SU-DHL-6 (cell line): Measurements from ENCODE around the gene ST6GALNAC6.

ENCODE experiments used
- CTCF ChIP-seq: fragments of 200-600 bp; sonication (generic); IDR thresholded peaks from one replicate; pipeline ENCODE4 v1.5.1; 2017; ENCODE audit warnings: antibody characterized with exemption, mild to moderate bottlenecking, low read length, moderate library complexity; ENCODE audit not compliant: insufficient read depth, poor library complexity, severe bottlenecking
- EZH2phosphoT487 ChIP-seq: fragments of 200-600 bp; sonication (generic), shearing (Covaris generic); conservative IDR thresholded peaks from 2 replicates; pipeline ENCODE4 v1.6.1; 2018; ENCODE audit warnings: mild to moderate bottlenecking, antibody characterized with exemption, low read length, moderate library complexity, mixed read lengths

GRCh38 chr9:127854184-127854806, 45.1 kb downstream of the ST6GALNAC6 start, which contains the start of gene ENG:
- TF ChIP-seq CTCF (no peak), EZH2phosphoT487 (no peak)
